Uterus (tissue), 2 donors: Measurements from ENCODE around the gene NEK8.

Experiments used
- CTCF ChIP-seq, 4 experiments: fragments of 200-600 bp in 2 of 4; fragments of 450-650 bp in 2 of 4; sonication (generic) in 2 of 4; IDR thresholded peaks; one replicate each; pipeline ENCODE4 v1.5.1; 2016 to 2019; ENCODE audit warnings: antibody characterized with exemption in 4 of 4, mild to moderate bottlenecking in 2 of 4, moderate library complexity in 1 of 4
- POLR2A ChIP-seq, 2 donors: fragments of 450-650 bp; IDR thresholded peaks; one replicate each; pipeline ENCODE4 v1.6.1; 2016; ENCODE audit warnings: antibody characterized with exemption in 2 of 2, mild to moderate bottlenecking in 1 of 2, moderate library complexity in 1 of 2

GRCh38 chr17:28689011-28689410, 39.6 kb upstream of the NEK8 start:
- no peak for TF ChIP-seq CTCF (IDR thresholded peaks at IDR 0.05)
- TF ChIP-seq POLR2A (IDR thresholded peaks at IDR 0.05) = no peak
